Kidney epithelial cell (primary cell): ENCODE data around the gene GRM8. TPM values are rescaled to one million over a fixed set of nuclear protein-coding genes. Genes with fewer than 3 reads are reported as not detected.
A peak's percentile ranks its signal among the peaks of the same experiment; 100 is the strongest.

ENCODE experiments used
- DNase-seq: peaks from one replicate; pipeline ENCODE4 v3.0.0-alpha.2; 2010; ENCODE audit warnings: low read depth
- H3K27me3 ChIP-seq: 2 replicates; pipeline ENCODE4 v1.6.0; 2011; ENCODE audit warnings: low read length; ENCODE audit not compliant: control insufficient read depth, insufficient read depth
- H3K36me3 ChIP-seq: 2 replicates; pipeline ENCODE4 v1.5.1; 2011; ENCODE audit warnings: low read length; ENCODE audit not compliant: control insufficient read depth, insufficient read depth
- H3K4me3 ChIP-seq: 2 replicates; pipeline ENCODE4 v1.5.1; 2011; ENCODE audit warnings: low read depth, mild to moderate bottlenecking, control low read depth, low read length
- CTCF ChIP-seq: IDR thresholded peaks from 2 replicates; pipeline ENCODE4 v1.5.1; 2011; ENCODE audit warnings: mild to moderate bottlenecking, moderate library complexity, low read length, control low read depth, inconsistent platforms; ENCODE audit not compliant: insufficient read depth, poor library complexity, severe bottlenecking
- total RNA-seq: library from RNA; depleted of rRNA; stranded (reverse); fragments of >200 nt; gene quantifications from 2 replicates; pipeline ENCODE4 v1.2.3, GENCODE V29; 2015

Gene GRM8
- total RNA-seq, 1 donor from 2014 or later: 0.17 TPM

- no peak for DNase-seq
- no peaks in the 10 kb centered on the region for H3K27me3 ChIP-seq
- TF ChIP-seq CTCF: no peak
- H3K36me3 ChIP-seq: no peaks in the 10 kb centered on the region
- H3K4me3 ChIP-seq: no peak overlapping the region
These were observed 448.8 kb downstream of the GRM8 start for GRCh38 chr7:126803990-126804389.

GRCh38 chr7:126803060-126803665, 449.6 kb downstream of the GRM8 start:
- Histone ChIP-seq H3K36me3 (no peaks in the 10 kb centered on the region), H3K4me3 (no peak overlapping the region), H3K27me3 (no peaks in the 10 kb centered on the region)
- peak; percentile 28 for DNase-seq
- peak; percentile 66 for TF ChIP-seq CTCF

GRCh38 chr7:126801733-126802132, 451.0 kb downstream of the GRM8 start:
- Histone ChIP-seq H3K27me3 (no peaks in the 10 kb centered on the region), H3K4me3 (no peak overlapping the region), H3K36me3 (no peaks in the 10 kb centered on the region)
- DNase-seq: no peak
- no peak for TF ChIP-seq CTCF

GRCh38 chr7:126799541-126799940, 453.2 kb downstream of the GRM8 start:
- DNase-seq: no peak
- Histone ChIP-seq H3K4me3 (no peak overlapping the region), H3K27me3 (no peaks in the 10 kb centered on the region), H3K36me3 (no peaks in the 10 kb centered on the region)
- no peak for TF ChIP-seq CTCF

- Histone ChIP-seq H3K36me3 (no peaks in the 10 kb centered on the region), H3K4me3 (no peak overlapping the region), H3K27me3 (no peaks in the 10 kb centered on the region)
- DNase-seq: no peak
- no peak for TF ChIP-seq CTCF
These were observed 460.2 kb downstream of the GRM8 start for GRCh38 chr7:126792521-126792920.

- no peaks in the 10 kb centered on the region for H3K36me3 ChIP-seq
- DNase-seq: peak; percentile 38
- no peaks in the 10 kb centered on the region for H3K27me3 ChIP-seq
- H3K4me3 ChIP-seq: no peak overlapping the region
- no peak for TF ChIP-seq CTCF
These were observed 461.4 kb downstream of the GRM8 start for GRCh38 chr7:126791306-126791705.
